ENCODE data around the gene ZBTB7C. TPM values are rescaled to one million over a fixed set of nuclear protein-coding genes. Genes with fewer than 3 reads are reported as not detected.

Gene ZBTB7C
- total RNA-seq, 1 donor from 2014 or later: 7.4 TPM

- H3K27ac Mint-ChIP-seq: no peak overlapping the region
- H3K4me1 Mint-ChIP-seq: peaks cover 17% of the 10 kb centered on the region
- DNase-seq (ENCODE audit: low spot score in 2 of 2, unreplicated experiment in 2 of 2): no peak
- no peaks in the 10 kb centered on the region for H3K36me3 Mint-ChIP-seq
- peaks cover 8% of the 10 kb centered on the region for H3K9me3 Mint-ChIP-seq
- peaks cover 19% of the 10 kb centered on the region for H3K27me3 Mint-ChIP-seq (ENCODE audit: low read depth)
- TF ChIP-seq, protein P1, sequence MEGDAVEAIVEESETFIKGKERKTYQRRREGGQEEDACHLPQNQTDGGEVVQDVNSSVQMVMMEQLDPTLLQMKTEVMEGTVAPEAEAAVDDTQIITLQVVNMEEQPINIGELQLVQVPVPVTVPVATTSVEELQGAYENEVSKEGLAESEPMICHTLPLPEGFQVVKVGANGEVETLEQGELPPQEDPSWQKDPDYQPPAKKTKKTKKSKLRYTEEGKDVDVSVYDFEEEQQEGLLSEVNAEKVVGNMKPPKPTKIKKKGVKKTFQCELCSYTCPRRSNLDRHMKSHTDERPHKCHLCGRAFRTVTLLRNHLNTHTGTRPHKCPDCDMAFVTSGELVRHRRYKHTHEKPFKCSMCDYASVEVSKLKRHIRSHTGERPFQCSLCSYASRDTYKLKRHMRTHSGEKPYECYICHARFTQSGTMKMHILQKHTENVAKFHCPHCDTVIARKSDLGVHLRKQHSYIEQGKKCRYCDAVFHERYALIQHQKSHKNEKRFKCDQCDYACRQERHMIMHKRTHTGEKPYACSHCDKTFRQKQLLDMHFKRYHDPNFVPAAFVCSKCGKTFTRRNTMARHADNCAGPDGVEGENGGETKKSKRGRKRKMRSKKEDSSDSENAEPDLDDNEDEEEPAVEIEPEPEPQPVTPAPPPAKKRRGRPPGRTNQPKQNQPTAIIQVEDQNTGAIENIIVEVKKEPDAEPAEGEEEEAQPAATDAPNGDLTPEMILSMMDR (IDR thresholded peaks at IDR 0.05; ENCODE audit: unreplicated experiment): no peak
- H3K4me3 Mint-ChIP-seq: no peak overlapping the region
Measured at GRCh38 chr18:48216639-48217257, 192.4 kb downstream of the ZBTB7C start.

DNA sequence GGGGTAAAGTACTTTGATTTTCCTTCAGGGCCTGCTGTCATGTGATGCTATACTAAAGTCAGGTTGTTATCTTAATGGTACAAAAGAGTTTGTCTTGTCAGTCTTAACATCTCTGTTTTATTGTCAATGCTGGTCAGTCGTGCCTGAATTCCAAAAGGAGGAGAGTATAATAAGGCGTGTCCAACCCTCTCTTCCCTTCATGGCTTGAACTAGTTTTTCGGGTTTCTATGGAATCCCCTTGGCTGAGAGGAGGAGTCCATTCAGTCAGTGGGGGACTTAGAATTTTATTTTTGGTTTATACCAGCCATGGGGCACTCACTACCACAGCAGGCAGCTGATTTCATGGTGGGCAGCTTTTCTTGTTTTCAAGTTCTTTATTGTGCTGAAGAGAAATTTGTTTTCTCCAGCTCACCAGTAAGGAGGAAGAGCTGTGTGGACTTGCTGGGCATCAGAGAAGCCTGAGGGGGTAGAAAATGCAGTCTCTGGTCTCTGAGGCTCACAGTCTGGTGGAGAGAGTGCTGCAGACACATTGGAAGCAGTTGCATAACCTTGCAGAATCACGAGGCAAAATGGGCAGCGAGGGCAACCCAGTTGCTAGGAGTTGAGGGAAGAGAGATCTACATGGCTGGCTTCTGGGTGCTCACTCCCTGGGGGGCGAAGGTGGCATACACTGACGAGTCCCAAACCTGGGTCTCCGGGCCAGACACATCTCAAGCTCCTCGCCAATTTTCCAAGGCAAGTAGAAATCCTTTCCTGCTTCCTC is 193.1 kb downstream of the ZBTB7C start:
- Mint-ChIP-seq H3K4me1 (peaks cover 17% of the 10 kb centered on the region), H3K27me3 (ENCODE audit: low read depth) (peaks cover 24% of the 10 kb centered on the region), H3K27ac (no peak overlapping the region)

DNA sequence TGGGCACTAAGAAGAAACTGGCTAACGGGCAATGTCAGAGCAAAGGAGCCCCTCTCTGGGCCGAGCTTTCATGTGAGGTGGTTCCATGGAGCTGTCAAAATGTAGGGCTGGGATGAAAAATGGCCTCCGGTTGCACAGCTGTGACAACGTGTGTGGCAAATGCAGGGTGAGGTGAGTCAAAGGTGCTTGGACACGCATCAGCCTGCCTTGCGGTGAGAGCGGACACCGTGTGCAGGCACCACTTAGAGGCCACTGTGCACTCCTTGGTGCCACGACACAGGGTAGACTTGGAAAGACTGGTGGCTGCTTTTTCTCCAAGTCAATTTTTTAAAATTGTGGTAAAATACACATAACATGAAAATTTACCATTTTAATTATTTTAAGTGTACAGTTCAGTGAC is 195.4 kb downstream of the ZBTB7C start:
- Mint-ChIP-seq H3K4me3 (no peak overlapping the region), H3K27ac (no peak overlapping the region), H3K9me3 (peaks cover 24% of the 10 kb centered on the region), H3K27me3 (ENCODE audit: low read depth) (peaks cover 37% of the 10 kb centered on the region), H3K36me3 (no peaks in the 10 kb centered on the region), H3K4me1 (peaks cover 17% of the 10 kb centered on the region)
- TF ChIP-seq, protein P1 (IDR thresholded peaks at IDR 0.05; ENCODE audit: unreplicated experiment): no peak
- no peak for DNase-seq (ENCODE audit: low spot score in 2 of 2, unreplicated experiment in 2 of 2)

More for the DNA sequence above, 193.1 kb downstream of the ZBTB7C start:
- Mint-ChIP-seq H3K36me3 (no peaks in the 10 kb centered on the region), H3K4me3 (no peak overlapping the region), H3K9me3 (peaks cover 15% of the 10 kb centered on the region)
- TF ChIP-seq, protein P1 (IDR thresholded peaks at IDR 0.05; ENCODE audit: unreplicated experiment): no peak
- DNase-seq (ENCODE audit: low spot score in 2 of 2, unreplicated experiment in 2 of 2): no peak

DNA sequence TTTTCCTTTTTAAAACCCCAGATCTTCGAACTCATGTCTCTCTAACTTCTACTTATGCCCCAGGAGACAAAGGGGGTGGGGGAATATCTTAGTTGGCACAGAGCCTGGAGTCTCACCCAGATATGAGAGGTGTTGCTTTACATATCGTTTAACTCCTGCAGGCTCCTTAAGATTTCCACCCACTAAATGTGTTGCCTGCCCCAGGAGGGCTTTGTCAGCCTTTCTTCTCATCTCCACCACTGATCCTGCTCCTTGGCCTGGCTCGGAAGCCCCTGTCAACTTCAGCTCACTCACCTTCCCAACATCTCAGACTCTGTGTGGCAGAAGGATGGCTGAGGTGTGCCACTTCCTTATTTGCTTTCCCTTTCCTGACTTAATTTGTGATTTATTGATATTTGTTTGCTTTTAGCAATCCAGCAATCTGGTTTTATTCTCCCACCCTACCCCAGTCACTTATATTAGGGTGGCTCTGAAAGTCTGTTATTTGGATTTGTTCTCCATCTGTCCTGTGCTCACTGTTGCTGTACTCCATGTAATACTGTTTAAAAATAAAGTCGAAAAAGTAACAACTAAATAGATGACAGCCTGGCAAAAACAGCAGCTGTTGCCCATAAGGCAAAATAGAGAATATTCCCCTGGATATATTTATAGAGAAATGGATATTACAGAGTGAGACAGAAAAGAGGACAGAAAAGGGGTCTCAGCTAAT is 200.6 kb downstream of the ZBTB7C start:
- TF ChIP-seq, protein P1 (IDR thresholded peaks at IDR 0.05; ENCODE audit: unreplicated experiment): no peak
- Mint-ChIP-seq H3K9me3 (peaks cover 22% of the 10 kb centered on the region), H3K27ac (no peak overlapping the region), H3K27me3 (ENCODE audit: low read depth) (peaks cover 65% of the 10 kb centered on the region), H3K36me3 (no peaks in the 10 kb centered on the region), H3K4me1 (no peaks in the 10 kb centered on the region), H3K4me3 (no peak overlapping the region)
- DNase-seq (ENCODE audit: low spot score in 2 of 2, unreplicated experiment in 2 of 2): no peak

DNA sequence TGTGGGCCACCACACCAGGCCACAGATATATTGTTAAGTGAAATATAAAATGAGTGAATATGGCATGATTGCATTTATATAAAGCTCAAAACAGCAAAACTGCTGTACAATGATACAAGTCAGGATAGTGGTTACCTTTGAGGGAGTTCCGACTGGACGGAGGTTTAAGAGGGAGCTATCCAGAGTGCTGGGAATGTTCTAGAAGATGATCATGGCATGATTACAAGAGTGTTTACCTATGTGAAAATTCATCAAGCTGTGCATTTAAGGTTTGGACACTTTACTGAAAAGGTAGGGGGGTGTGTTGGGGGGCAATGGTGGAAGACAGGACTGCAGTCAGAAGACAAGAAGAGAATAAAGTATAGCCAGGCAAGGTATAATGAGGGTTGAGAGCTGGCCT is 201.4 kb downstream of the ZBTB7C start:
- peaks cover 59% of the 10 kb centered on the region for H3K27me3 Mint-ChIP-seq (ENCODE audit: low read depth)

More for the DNA sequence above, 201.4 kb downstream of the ZBTB7C start:
- Mint-ChIP-seq H3K9me3 (peaks cover 17% of the 10 kb centered on the region), H3K4me1 (no peaks in the 10 kb centered on the region), H3K27ac (no peak overlapping the region), H3K4me3 (no peak overlapping the region), H3K36me3 (no peaks in the 10 kb centered on the region)
- TF ChIP-seq, protein P1 (IDR thresholded peaks at IDR 0.05; ENCODE audit: unreplicated experiment): no peak
- DNase-seq (ENCODE audit: low spot score in 2 of 2, unreplicated experiment in 2 of 2): no peak

Data from mesothelial cell of epicardium (in vitro differentiated cells).